ENCODE data around the gene HLA-A. TPM values are rescaled to one million over a fixed set of nuclear protein-coding genes. Genes with fewer than 3 reads are reported as not detected.

Gene HLA-A
- total and polyA plus RNA-seq, 2 of the 13 experiments (the other 11 are each of a cell fraction or from before 2014, with no cell fraction given), result 345 to 527 TPM

- peak; percentile 90 for TF ChIP-seq ZNF281 (CRISPR knock-in tag; IDR thresholded peaks at IDR 0.05; ENCODE audit: borderline replicate concordance)
- peak; percentile 87 for TF ChIP-seq PHF21A (CRISPR knock-in tag; IDR thresholded peaks at IDR 0.05)
- TF ChIP-seq ZFP36L1 (CRISPR knock-in tag; IDR thresholded peaks at IDR 0.05), result no peak
- no peak for TF ChIP-seq SIX1 (CRISPR knock-in tag; IDR thresholded peaks at IDR 0.05; ENCODE audit: borderline replicate concordance)
- peak; percentile 73 for TF ChIP-seq DRAP1 (CRISPR knock-in tag; IDR thresholded peaks at IDR 0.05)
- no peak for TF ChIP-seq KDM5B (CRISPR knock-in tag; IDR thresholded peaks at IDR 0.05; ENCODE audit: borderline replicate concordance)
- no peak for TF ChIP-seq REL (CRISPR knock-in tag; conservative IDR thresholded peaks at IDR 0.05)
- TF ChIP-seq ZNF292 (CRISPR knock-in tag; IDR thresholded peaks at IDR 0.05; ENCODE audit: borderline replicate concordance, low read depth), result peak; percentile 25; the same call in 1 of the 2 replicates
- TF ChIP-seq GLMP (CRISPR knock-in tag; IDR thresholded peaks at IDR 0.05; ENCODE audit: borderline replicate concordance), result no peak
- no peak for TF ChIP-seq ZUFSP (CRISPR knock-in tag; IDR thresholded peaks at IDR 0.05; ENCODE audit: borderline replicate concordance)
- TF ChIP-seq AHR (CRISPR knock-in tag; IDR thresholded peaks at IDR 0.05), result 0 out of 2 replicates have a peak, but pooled peaks have one; percentile 35
- no peak for TF ChIP-seq NFYB (CRISPR knock-in tag; IDR thresholded peaks at IDR 0.05)
- no peak for TF ChIP-seq ESRRA (CRISPR knock-in tag; IDR thresholded peaks at IDR 0.05; ENCODE audit: low read depth)
- TF ChIP-seq ZNF710 (CRISPR knock-in tag; IDR thresholded peaks at IDR 0.05; ENCODE audit: borderline replicate concordance), result no peak
- TF ChIP-seq ZNF781 (CRISPR knock-in tag; IDR thresholded peaks at IDR 0.05; ENCODE audit: borderline replicate concordance, not compliant biosample characterization), result no peak
- TF ChIP-seq ATF4 (CRISPR knock-in tag; IDR thresholded peaks at IDR 0.05), result no peak
- TF ChIP-seq SIN3A (IDR thresholded peaks at IDR 0.05; ENCODE audit: borderline replicate concordance, low read depth, low read length), result 0 out of 2 replicates have a peak, but pooled peaks have one; percentile 65
- no peak for TF ChIP-seq HNRNPLL (IDR thresholded peaks at IDR 0.05; ENCODE audit: low read depth, low read length, poor library complexity, severe bottlenecking)
- peak; percentile 66 for TF ChIP-seq TARDBP (CRISPR knock-in tag; IDR thresholded peaks at IDR 0.05)
Measured at GRCh38 chr6:29965873-29966601, 23.7 kb downstream of the HLA-A start (continued).

Data from HepG2 (cell line).